IPS-18c (cell line): ENCODE data around the gene GIPC3.
"Not testable (repeated sequence)": the region's sequence is repeated elsewhere in the genome, so short reads cannot be mapped to it uniquely, and the experiment has no call there.

Experiments
- H3K4me3 ChIP-seq: 2 replicates; pipeline ENCODE4 v1.7.0; 2013; ENCODE audit warnings: low read depth, mild to moderate bottlenecking, low read length, moderate library complexity; ENCODE audit not compliant: insufficient read depth
- H3K9me3 ChIP-seq: one replicate; pipeline ENCODE4 v1.6.1; 2013; ENCODE audit warnings: mild to moderate bottlenecking, low read length, moderate library complexity; ENCODE audit not compliant: control insufficient read depth, insufficient read depth

GIPC3 gene

DNA sequence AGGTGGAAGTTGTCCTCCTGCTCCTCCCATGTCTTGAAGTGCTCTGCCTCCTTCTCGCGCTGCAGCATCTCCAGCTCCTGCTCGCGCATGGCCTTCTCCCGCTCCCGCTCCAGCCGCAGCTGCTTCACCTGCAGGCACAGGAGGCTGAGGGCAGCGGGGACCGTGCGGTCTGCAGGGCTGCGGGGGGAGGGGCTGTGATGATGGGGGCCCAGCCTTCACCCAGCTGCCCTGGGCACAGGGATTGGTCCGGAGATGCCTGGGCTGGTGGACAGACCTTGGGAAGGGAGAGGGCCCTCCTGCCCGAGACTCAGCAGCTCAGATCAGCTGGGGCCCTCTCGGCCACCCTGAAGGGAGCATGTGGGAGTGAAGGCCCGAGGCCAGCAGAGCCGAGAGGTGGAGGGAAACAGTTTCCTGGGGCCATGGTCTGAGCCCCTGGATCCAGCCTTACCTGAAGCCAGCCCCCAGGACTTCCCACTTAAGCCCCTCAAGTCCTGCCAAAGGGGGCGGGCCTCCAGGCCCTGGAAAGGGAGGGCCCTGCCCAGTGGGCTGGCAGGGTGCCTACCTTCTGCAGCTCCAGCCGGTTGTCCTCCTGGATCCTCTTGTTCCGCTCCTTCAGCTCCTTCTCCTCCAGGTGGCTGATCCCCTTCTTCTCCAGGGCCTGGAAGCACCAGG is 35.0 kb downstream of the GIPC3 start:
- Histone ChIP-seq H3K4me3 (no peak overlapping the region), H3K9me3 (peaks cover 2% of the 10 kb centered on the region)

DNA sequence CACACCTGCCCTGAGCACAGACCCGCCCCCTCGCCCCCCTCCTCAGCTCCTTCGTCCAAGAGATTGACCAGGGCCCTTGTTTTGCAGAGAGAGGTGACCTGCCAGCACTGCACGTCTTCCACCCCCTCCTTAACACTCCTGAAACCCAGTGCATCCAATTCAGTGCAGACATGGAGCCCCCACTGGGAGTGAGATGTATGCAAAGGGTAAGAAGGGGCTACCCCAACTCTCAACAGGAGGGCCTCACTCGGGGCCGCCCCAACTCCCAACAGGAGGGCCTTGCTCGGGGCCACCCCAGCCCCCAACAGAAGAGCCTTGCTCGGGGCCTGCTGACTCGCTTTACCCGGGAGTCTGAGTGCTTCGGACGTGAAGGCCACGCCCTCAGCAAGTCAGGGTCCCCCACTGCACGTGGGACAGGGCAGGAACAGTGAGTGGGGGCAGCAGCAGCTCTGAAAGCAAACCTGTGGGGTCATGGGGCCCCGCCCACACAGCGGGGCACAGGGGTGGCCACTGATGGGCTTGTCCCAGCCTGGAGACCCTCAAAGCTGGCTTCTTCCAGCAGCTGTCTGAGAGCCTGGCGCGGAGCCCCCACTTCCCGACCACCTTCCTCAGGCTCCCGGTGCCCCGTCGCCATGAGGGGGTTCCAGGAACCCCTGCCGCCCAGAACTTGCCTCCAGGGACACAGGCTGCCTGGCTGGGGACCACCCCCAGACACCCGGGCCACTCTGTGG is 35.7 kb downstream of the GIPC3 start:
- Histone ChIP-seq H3K9me3 (peaks cover 2% of the 10 kb centered on the region), H3K4me3 (no peak overlapping the region)

DNA sequence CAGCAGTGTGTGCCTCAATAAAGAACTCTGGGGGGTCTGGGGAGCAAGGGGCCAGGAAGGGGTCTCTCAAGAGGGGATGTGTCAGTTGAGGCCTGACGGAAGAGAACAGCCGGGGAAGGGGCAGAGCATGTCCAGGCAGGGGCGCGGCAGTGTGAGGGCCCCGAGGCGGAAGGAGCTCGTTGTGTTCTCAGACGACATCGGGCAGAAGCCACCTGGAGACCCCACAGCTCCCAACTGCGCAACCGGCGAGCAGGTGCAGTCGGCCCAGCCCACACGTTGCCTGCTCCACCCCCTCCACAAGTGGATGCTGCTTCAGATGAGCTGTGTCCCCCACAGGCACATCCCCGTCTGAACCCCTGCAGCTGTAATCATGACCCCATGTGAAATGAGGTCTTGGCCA is 36.4 kb downstream of the GIPC3 start:
- Histone ChIP-seq H3K9me3 (peaks cover 2% of the 10 kb centered on the region), H3K4me3 (no peak overlapping the region)

DNA sequence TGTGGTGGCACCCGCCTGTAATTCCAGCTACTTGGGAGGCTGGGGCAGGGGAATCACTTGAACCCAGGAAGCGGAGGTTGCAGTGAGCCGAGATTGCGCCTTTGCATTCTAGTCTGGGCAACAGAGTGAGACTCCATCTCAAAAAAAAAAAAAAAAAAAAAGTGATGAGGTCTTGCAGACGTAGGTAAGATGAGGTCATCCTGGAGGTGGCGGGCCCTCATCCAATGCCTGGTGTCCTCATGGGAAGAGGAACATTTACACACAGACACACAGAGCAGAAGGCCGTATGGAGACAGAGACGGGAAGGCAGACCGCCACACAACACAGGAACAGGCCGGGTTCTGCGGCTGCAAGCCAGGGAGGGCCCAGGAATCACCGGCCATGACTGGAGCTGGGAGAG is 36.9 kb downstream of the GIPC3 start:
- Histone ChIP-seq H3K4me3 (no peak overlapping the region), H3K9me3 (peaks cover 2% of the 10 kb centered on the region)

DNA sequence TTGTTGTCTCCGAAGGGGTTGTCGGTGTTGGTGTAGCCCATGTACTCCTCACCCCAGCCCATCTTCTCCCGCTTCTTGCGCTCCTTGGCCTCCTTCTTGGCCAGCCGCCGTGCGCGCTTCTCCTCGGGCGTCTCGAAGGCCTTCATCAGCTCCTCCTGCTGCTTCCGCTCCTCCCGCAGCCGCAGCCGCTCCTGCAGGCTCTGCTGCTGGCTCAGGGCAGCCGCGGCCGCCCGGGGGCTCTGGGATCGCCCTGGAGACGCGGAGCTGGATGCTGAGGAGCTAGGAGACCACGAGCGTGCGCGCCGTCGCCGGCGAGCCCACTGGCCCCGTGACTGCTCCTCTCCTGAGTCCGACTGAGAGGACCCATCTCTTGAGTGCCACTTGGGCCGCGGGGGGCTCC is 38.4 kb downstream of the GIPC3 start:
- Histone ChIP-seq H3K4me3 (no peak overlapping the region), H3K9me3 (peaks cover 2% of the 10 kb centered on the region)

DNA sequence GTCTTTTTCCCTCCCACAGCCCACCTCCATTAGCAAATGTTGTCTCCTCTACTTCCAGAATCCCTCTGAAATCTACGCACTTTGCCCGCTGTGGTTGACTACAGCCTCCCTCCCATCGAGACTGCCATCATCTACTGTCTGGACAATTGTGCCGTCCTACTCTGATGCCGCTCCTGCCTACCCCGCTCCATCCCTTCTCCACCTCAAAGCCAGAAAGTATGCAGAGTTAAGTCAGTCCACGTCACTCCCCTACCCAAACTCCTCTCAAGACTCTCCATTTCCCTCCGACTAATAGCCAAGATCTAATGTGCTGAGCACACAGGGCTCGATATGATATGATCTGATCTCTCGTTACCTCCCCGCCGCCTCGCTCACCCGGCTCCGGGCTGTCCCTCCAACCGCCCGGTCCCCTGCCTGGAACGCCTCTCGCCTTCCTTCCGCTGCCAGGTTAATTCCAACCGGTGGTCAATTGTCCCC is 40.8 kb downstream of the GIPC3 start:
- H3K9me3 ChIP-seq: peaks cover 2% of the 10 kb centered on the region
- peak overlapping the region; percentile 94 for H3K4me3 ChIP-seq

DNA sequence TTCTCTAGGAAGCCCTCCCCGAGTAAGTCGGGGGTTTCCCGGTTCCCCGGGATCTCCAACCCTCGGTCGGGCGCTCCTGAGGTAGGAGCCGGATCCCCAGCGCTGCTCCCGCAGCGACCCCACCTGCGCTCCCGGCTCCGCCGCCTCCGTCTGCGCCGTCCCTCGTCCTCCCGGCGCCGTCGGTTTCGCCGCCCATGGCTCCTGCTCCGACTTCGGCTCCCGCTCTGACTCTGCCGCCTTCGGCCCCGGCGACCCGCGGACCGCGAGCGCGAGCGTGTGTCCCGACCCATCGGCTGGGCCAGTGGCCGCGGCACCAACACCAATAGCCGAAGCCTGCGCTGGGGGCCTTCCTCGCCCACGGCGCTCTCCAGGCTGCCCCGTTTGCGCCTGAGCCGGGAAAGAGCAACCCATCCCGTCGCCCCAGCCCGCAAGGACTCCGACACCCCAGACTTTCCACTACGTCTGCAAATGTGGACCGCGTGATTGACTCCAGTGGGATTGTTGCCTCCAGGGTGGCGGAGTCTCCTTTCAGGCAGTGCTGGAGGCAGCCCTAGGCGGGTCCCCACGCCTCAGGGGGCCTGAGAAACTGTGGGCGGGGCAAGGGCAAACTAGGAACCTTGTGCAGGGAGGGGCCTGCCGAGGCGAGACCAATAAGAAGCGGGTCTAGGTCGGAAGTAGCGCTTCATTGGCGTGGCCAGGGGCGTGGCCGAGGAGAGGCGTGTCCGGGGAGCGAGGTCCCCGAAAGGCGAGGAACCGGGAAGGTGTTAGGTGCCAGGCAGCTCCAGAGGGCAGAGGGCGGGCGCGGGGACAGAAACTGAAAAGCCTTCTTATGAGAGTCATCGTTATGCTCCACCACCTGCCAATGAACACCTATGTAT is 41.4 kb downstream of the GIPC3 start, which contains the start of gene CACTIN:
TSS of gene CACTIN (minus strand) at position 318 of the 878 bp plus-strand sequence. CDS start at position 290, 28 bp downstream.
- H3K4me3 ChIP-seq: peak within 1 kb of the TSS; percentile 94
- peaks cover 2% of the 10 kb centered on the region for H3K9me3 ChIP-seq

DNA sequence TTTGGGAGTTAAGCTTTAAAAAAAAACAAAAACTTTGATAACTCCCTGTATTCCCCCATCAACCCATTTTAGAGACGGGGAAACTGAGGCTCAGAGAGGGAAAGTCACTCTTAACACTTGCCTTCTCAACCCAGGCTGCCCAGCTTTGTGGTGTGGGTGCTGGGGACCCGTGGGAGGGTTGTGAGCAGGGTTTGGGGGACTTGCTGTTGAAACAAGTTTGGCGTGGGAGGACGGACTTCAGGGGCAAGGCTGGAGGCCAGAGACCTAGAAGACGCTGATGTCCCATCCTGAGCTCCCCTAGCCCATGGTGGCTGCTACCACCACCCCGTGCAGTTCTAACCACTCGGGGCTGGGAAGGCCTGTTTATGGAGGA is 42.1 kb downstream of the GIPC3 start:
- Histone ChIP-seq H3K4me3 (no peak overlapping the region), H3K9me3 (peaks cover 2% of the 10 kb centered on the region)

DNA sequence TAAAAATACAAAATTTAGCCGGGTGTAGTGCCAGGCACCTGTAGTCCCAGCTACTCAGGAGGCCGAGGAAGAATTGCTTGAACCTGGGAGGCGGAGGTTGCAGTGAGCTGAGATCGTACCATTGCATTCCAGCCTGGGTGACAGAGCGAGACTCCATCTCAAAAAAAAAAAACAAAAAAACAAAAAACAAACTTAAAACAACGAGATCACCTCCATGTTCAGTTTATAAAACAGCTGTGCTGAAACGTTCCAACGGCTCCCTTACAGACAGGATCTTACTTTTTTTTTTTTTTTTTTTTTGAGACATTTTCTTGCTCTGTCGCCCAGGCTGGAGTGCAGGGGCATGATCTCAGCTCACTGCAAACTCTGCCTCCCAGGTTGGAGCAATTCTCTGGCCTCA is 43.5 kb downstream of the GIPC3 start:
- H3K9me3 ChIP-seq, H3K4me3 ChIP-seq: not testable (repeated sequence)

DNA sequence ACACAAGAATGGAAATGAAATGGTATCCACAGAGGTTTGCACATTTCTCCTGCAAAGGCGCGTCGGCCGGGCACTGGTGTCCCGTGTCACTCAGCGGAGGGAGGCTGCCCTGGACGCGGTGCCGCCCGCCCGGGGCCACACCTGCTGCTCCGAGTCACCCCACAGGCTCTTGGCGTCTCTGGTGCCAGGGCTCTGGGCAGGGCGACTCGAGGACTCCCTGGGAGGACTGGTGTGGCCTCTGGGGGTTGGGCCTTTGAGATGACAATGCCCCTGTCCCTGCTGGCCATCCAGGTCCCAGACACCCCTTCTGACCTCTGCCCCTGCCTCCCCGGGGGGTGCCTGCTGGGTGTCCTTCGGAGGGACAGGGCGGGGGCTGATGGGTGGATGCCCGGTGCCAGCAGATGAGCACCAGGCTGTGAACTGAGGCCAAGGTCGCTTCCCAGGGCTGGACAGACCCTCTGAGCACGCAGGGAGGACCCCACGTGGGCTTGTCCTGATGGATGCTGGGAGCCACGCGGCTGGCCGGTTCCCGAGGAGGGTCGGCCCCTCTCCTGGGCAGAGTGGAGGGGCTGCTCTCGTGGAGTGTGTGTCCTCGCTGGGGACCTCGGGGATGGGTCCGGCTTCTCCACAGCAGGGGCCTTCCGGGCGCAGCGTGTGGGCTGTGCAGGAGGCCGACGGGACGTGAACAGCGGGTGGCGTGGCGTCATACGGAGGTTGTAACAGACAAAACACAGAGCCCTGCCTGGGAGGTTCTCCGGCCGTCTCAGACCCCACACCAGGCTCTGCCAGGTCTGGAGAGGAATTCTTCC is 46.0 kb downstream of the GIPC3 start:
- H3K4me3 ChIP-seq: no peak overlapping the region

DNA sequence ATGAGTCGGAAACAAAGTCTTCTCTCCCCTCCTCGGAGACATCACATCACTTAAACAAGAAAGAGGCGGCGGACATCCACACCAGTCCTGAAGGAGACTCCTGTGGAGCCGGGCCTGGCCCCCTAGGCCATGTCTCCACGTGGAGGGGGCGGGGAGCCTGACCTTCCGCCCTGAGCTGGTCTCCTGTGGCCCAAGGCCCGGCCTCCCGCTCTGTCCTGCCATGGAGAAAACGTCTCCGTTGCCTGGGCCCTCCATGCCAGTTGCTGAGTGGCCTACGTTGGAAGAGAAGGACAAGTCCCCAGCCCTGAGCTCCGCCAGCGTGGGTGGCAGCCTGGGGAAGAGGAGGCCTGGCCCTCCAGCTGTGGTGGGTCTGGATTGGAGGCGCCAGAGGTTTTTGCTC is 46.8 kb downstream of the GIPC3 start:
- Histone ChIP-seq H3K4me3 (no peak overlapping the region), H3K9me3 (no peaks in the 10 kb centered on the region)

More for the DNA sequence above, 46.0 kb downstream of the GIPC3 start:
- H3K9me3 ChIP-seq: no peaks in the 10 kb centered on the region

DNA sequence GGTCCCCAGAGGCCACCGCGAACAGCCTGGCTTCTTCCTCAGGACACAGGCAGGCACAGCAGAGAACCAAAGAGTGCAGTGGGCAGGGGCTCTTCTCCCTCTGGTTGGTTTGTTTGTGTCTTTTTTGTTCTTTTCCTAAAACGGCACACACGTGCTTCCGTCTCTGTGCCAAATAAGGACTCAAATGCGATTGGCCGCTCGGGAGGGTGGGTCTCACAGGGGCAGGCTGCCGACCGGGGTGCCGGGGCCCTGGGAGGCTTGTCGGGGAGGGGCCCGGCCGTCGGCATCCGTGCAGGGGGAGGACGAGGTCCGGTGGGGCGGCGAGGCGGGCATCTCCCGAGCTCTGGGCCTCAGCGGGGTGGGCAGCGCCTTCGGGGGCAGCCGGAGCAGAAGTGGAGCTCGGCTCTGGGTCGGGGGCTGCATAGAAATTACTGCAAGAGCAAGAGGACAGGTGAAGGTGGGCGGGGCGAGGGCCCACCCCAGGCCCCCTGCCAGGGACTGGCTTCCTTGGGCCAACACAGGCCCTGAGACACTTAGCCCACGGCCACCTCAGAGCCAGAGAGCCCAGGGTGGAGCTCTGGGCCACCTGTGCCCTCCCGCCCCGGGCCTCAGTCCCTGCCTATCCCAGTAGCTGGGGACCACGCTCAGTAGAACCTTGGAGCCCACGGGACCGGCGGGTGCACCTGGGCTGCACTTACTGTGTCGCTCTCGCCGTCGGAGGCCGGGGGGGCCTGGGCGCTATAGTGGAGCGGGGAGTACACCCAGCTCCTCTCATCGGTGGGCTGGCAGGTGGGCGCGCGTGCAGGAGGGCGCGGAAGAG is 47.7 kb downstream of the GIPC3 start:
- Histone ChIP-seq H3K9me3 (no peaks in the 10 kb centered on the region), H3K4me3 (no peak overlapping the region)

DNA sequence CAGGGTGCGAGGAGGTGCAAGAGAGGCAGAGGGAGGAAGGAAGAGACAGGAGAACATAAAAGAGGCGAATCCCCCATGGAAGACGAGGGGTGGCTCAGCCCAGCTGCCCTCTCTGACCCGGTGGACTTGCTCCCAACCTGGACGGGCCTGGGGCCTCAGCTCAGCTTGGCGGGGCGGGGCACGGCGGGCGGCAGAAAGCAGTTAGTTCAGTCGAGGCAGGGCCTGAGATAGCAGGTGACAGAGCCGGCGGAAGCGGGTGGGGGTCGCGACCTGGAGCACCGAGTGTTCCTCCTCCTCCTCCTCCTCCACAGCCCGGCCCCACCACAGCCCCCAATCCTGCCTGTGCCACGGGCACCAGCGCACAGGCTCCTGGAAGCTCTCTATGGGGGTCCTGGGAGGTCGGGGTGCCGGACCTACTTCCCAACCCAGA is 48.3 kb downstream of the GIPC3 start:
- H3K9me3 ChIP-seq: no peaks in the 10 kb centered on the region
- no peak overlapping the region for H3K4me3 ChIP-seq

DNA sequence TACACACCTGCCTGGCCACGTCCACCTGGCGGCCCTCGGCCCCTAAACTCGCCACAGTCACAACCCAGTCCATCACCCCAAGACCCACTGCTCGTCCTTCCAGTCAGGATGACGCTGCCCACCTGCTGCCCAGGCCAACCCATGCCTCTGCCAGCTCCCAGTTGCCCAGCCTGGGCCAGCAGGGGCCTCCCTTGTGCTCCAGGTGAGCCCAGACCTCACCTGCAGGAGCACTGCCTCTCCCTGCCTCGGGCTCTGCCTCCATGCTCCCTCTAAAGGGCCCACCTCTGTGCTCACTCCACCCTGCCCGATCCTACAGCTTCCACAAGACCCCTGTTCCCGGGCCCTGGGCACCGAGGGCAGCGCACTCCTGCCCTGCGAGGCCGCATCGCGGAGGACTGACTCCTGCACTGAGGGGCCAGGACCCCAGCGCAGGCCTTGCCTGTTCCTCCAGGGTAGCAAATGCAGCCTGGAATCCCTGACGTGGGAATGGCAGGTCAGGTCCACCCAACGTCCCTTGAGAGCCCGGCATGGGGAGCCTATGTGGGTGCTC is 49.3 kb downstream of the GIPC3 start:
- H3K4me3 ChIP-seq: no peak overlapping the region
- H3K9me3 ChIP-seq: no peaks in the 10 kb centered on the region

DNA sequence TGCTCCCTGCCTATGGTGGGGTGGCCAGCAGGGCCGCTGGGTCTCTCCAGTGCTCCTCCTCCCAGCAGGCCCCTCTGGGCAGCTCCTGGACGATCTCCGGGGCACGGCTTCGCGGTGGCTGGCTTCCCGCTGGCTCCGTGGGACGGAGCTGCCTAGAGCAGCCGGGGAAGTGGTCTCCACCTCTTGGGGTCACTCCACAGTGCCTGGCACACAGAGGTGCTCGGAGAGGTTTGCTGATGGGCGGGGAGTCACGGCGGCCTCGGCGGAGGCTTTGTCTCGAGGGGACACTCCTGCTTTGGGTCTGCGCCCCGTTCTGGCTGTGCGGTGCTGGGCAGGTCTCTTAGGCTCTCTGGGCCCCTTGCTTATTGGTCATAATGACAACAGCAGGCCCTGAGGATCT is 51.2 kb downstream of the GIPC3 start:
- H3K4me3 ChIP-seq: no peak overlapping the region
- no peaks in the 10 kb centered on the region for H3K9me3 ChIP-seq

DNA sequence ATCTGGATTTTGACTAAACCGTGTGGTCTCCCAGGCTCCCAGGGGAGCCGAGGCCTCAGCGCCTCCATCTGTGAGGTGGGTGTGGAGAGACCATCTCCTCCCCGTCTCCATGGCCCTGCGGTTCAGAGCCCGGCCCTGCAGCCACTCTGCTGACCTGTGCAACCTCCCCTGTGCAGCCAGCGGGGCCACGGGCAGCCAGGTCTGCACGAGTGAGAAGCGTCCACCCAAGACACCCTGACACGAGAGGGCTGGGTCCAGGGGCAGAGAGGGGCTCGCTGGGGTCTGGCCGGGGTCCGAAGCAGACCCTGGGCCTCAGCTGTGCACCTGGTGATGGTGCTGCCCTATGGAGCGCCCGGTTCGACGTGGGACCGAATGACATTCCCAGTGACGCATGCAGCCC is 51.7 kb downstream of the GIPC3 start:
- no peaks in the 10 kb centered on the region for H3K9me3 ChIP-seq
- H3K4me3 ChIP-seq: no peak overlapping the region
